Ecto neural progenitor cell (in vitro differentiated cells): Measurements from ENCODE around the gene DOCK6.
"Not testable (repeated sequence)": the region's sequence is repeated elsewhere in the genome, so short reads cannot be mapped to it uniquely, and the experiment has no call there.

Experiments used
- DNase-seq: peaks from one replicate; pipeline ENCODE4 v3.0.0-alpha.2; 2018; ENCODE audit warnings: low spot score

The DOCK6 gene

GRCh38 chr19:11172576-11172975, 89.7 kb downstream of the DOCK6 start:
- DNase-seq: no peak

DNA sequence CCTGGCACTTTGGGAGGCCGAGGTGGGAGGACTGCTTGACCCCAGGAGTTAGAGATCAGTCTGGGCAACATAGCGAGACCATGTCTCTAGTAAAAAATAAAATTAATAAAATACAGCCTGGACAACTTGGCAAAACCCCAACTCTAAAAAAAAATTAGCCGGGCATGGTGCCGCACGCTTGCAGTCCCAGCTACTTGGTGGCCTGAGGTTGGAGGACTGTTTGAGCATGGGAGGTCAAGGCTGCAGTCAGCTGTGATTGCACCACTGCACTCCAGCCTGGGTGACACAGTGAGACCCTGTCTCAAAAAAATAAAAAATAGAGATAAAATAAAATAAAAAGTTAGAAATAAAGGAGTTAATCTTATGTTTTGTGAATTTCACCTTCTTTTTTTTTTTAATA, 91.2 kb downstream of the DOCK6 start:
- no peak for DNase-seq

GRCh38 chr19:11169896-11170678, 92.2 kb downstream of the DOCK6 start:
- DNase-seq: no peak

- DNase-seq: no peak
Observed at GRCh38 chr19:11168568-11168967, 93.8 kb downstream of the DOCK6 start.

- no peak for DNase-seq
Observed at GRCh38 chr19:11166281-11167142, 95.8 kb downstream of the DOCK6 start.

DNA sequence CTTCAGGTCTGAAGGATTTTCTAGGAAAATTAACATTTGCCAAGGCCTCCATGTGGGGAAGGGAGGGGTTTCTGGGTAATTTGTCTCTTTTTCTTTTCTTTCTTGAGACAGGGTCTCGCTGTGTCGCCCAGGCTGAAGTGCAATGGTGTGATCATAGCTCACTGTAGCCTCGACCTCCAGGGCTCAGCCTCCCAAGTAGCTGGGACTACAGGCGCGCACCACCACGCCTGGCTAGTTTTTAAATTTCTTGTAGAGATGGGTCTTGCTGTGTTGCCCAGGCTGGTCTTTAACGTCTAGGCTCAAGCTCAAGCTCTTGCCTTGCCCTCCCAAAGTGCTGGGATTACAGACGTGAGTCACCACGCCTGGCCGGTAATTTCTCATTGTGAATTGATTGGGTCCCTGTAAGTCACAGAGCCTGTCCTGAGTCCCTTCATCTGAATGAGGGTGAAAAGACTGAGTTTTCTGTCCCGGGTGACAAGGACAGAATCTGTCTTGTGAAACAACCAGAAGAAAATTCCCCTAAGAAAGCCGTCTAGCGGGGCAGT, 96.8 kb downstream of the DOCK6 start:
- DNase-seq: no peak

- no peak for DNase-seq
Observed at GRCh38 chr19:11164879-11165406, 97.4 kb downstream of the DOCK6 start.

DNA sequence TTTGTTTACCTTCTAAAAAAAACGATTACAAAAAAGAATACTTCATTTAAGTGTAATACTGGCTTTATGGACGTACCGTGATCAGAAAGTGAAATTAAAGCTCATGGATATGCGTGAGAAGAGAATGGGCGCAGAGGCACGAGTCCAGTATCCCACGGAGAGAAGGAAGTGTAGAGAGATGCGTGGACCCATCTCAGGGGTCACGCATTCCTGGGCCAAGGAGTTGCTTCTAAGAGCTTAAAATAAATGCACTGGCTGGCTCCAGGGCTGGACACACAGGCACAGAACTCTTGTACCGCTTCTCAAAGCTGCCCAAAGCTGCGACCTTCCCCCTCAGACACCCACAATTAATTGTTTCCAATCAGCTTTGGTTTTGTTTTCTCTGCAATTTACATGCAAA, 98.0 kb downstream of the DOCK6 start:
- DNase-seq: no peak

DNA sequence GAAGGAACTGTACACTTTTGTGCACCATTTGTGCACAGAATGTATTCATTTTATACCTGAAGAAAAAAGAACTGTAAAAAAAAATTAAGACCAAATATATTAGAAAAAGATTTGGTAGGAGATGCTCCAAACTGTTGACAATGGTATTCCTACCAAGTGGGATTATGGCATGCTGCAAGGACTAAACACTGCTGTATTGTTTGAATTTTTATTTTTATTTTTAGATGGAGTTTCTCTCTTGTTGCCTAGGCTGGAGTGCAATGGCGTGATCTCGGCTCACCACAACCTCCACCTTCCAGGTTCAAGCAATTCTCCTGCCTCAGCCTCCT, 101.9 kb downstream of the DOCK6 start:
- DNase-seq: not testable (repeated sequence)

DNA sequence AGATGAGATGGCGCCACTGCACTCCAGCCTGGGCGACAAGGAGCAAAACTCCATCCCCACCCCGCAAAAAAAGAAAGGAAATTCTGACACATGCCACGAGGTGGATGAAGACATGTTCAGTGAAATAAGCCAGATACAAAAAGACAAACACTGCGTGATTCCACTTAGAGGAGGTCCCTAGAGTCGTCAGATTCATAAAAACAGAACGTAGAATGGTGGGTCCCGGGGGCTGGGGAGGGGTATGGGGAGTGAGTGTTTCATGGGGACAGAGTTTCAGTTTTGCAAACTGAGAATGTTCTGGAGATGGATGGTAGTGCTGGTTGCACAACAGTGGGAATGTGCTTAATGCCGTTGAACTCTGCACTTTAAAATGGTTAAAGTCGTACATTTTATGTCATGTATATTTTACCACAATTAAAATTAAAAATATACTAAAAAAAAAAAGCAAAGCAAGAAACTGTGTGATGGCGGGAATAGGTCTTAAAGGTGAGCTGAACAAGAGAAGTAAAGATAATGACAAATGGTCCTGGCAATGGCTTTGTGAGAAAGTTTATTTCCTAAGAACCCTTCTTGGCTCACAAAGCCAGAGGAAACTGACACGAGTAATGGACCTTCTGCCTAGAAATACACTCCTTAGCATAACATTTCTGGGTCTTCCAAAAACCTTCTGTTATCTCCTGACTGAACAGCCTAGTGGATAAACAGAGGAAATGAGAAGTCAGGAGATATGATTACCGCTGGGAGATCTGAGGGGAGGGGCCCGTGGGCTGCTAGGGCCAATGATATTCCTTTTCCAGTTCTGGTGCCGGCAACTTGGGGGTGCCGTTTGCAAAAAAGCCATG, 102.5 kb downstream of the DOCK6 start:
- DNase-seq: no peak

DNA sequence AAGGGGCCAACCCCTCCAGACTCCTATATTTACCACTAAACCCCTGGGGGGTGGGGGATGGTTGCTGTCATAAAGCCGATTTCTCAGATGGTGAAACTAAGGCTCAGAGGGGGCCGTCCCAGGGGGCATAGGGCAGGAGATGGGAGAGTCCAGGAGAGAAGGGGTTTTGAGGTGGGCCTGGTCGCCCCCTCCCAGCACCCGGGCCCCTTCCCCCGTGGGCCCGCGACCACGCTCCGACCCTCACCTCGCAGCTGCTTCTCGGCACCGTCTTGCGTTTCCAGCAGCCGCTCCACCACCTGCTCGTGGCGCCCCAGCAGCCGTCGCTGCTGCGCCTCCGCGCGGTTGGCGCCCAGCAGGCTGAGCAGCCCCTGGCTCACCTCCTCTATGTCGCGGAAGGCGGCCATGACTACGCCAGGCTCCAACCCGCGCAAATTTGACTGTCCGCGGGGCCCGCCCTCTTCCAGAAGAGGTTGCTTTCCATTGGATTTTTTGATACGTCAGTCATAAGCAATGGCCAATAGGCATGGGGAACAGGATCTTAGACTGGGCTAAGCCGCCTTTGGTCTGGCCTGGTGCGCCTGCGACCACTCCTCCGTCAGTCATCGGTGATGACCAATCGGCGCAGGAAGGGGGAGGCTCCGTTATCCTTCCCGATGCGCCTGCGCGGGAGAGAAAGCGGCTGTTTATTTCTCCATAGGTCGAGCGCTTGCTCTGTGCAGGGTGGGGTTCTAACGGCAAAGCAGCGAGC, 106.8 kb downstream of the DOCK6 start, which contains the start of gene SPC24:
TSS of gene SPC24 (minus strand) at position 410 of the 748 bp plus-strand sequence. CDS start at position 404, 6 bp downstream.
- peak; percentile 97 for DNase-seq

GRCh38 chr19:11154683-11155047, 107.7 kb downstream of the DOCK6 start:
- no peak for DNase-seq

- DNase-seq: no peak
Observed at GRCh38 chr19:11152318-11153062, 109.8 kb downstream of the DOCK6 start.

- DNase-seq: no peak
Observed at GRCh38 chr19:11151181-11151580, 111.1 kb downstream of the DOCK6 start.
